Neural cell (in vitro differentiated cells): ENCODE measurements around the gene DHRS12.

Experiments used
- CTCF ChIP-seq: fragments of 450-650 bp; IDR thresholded peaks from 2 replicates; pipeline ENCODE4 v1.5.1; 2014; ENCODE audit warnings: antibody characterized with exemption, mild to moderate bottlenecking, moderate library complexity; ENCODE audit not compliant: poor library complexity, severe bottlenecking
- RAD21 ChIP-seq: fragments of 450-650 bp; conservative IDR thresholded peaks from 2 replicates; pipeline ENCODE4 v1.6.1; 2014; ENCODE audit warnings: antibody characterized with exemption, mild to moderate bottlenecking, moderate library complexity
- REST ChIP-seq: IDR thresholded peaks from 2 replicates; pipeline ENCODE4 v1.6.1; 2012; ENCODE audit warnings: borderline replicate concordance
- SMC3 ChIP-seq: fragments of 450-650 bp; conservative IDR thresholded peaks from 2 replicates; pipeline ENCODE4 v1.6.1; 2014; ENCODE audit warnings: antibody characterized with exemption, mild to moderate bottlenecking, moderate library complexity; ENCODE audit not compliant: poor library complexity
- TAF1 ChIP-seq: IDR thresholded peaks from 2 replicates; pipeline ENCODE4 v1.6.1; 2012; ENCODE audit warnings: low read depth

- TF ChIP-seq CTCF (no peak), TAF1 (no peak), RAD21 (no peak), SMC3 (no peak), REST (no peak)
These were observed 10.2 kb downstream of the DHRS12 start for GRCh38 chr13:51793570-51794271.
